ENCODE results near the gene TAS1R3. TPM values are rescaled to one million over a fixed set of nuclear protein-coding genes. Genes with fewer than 3 reads are reported as not detected.

Gene TAS1R3
- total RNA-seq, 1 experiment from 2014 or later, result 0.28 TPM

- Histone ChIP-seq H3K79me2 (ENCODE audit: insufficient read depth, low read length) (no peaks in the 10 kb centered on the region), H2AFZ (ENCODE audit: low read length) (no peak overlapping the region), H2BK15ac (ENCODE audit: low read depth, low read length) (no peak overlapping the region), H2AK5ac (ENCODE audit: insufficient read length, low read length) (no peak overlapping the region), H2BK12ac (ENCODE audit: insufficient read length, low read depth, low read length) (no peak overlapping the region), H3K56ac (ENCODE audit: insufficient read length, low read depth, low read length) (no peak overlapping the region), H3K4me1 (ENCODE audit: insufficient read depth, low read length) (peaks cover 5% of the 10 kb centered on the region; the same call in 1 of the 2 replicates), H3K23me2 (ENCODE audit: insufficient read length, low read depth, low read length, poor library complexity, severe bottlenecking) (peaks cover 15% of the 10 kb centered on the region), H3K14ac (ENCODE audit: insufficient read depth, low read length) (no peak overlapping the region), H4K8ac (replicated peaks; ENCODE audit: insufficient read length, low read depth, low read length) (no peak overlapping the region), H3K18ac (ENCODE audit: insufficient read length, low read depth, low read length) (no peak overlapping the region), H3T11ph (ENCODE audit: low read length) (no peak overlapping the region), H3K23ac (ENCODE audit: insufficient read length, low read depth, low read length) (no peak overlapping the region), H3K9ac (ENCODE audit: extremely low read depth, insufficient read length, low read length) (no peak overlapping the region), H2BK20ac (ENCODE audit: low read depth, low read length, poor library complexity, severe bottlenecking) (no peak overlapping the region), H4K91ac (ENCODE audit: insufficient read length, low read depth, low read length) (no peak overlapping the region), H3K27ac (ENCODE audit: insufficient read length, low read depth, low read length) (no peak overlapping the region), H3K4me2 (ENCODE audit: insufficient read depth, insufficient read length, low read length) (peak overlapping the region; percentile 33), H4K20me1 (ENCODE audit: control insufficient read depth, insufficient read depth, insufficient read length) (no peaks in the 10 kb centered on the region), H3K4ac (ENCODE audit: low read depth, low read length) (no peak overlapping the region), H3K27me3 (ENCODE audit: insufficient read depth, low read length) (no peaks in the 10 kb centered on the region), H3K9me3 (ENCODE audit: control insufficient read depth, low read depth, low read length) (no peaks in the 10 kb centered on the region), H2BK5ac (ENCODE audit: insufficient read length, low read length) (no peak overlapping the region), H2BK120ac (ENCODE audit: low read depth, low read length, poor library complexity, severe bottlenecking) (no peak overlapping the region), H3K79me1 (ENCODE audit: insufficient read depth, low read depth, low read length, poor library complexity, severe bottlenecking) (no peaks in the 10 kb centered on the region), H4K5ac (ENCODE audit: insufficient read length, low read depth, low read length) (no peak overlapping the region)
- Mint-ChIP-seq H3K4me3 (peak overlapping the region; percentile 74 to 86), H3K27ac (peak overlapping the region in 2 of 3 experiments; percentile 83 to 95; a peak in 3 of 7 replicates), H3K9me3 (no peaks in the 10 kb centered on the region; a peak in 1 of 5 replicates), H3K4me1 (peaks cover 18 to 31% of the 10 kb centered on the region in 2 experiments), H3K27me3 (ENCODE audit: low read depth) (peaks cover 3% of the 10 kb centered on the region; the same call in 1 of the 2 replicates), H3K36me3 (ENCODE audit: insufficient read depth in 1 of 3, low read depth in 3 of 3) (peaks cover 0 to 7% (median 7%) of the 10 kb centered on the region in 3 experiments; a peak in 3 of 7 replicates)
- no CpG with 5 or more reads among the region's 11 CpGs for WGBS (ENCODE audit: extremely low coverage, insufficient read length, low lambda C conversion rate)
- TF ChIP-seq CTCF (conservative IDR thresholded peaks at IDR 0.05), result peak; percentile 32; the same call in 1 of the 3 replicates
- peak; percentile 55 for DNase-seq
Measured at GRCh38 chr1:1306070-1306660, 24.9 kb upstream of the TAS1R3 start.
